DMS153 (cell line): Measurements from ENCODE around the gene IQCM.
"Not testable (repeated sequence)": the region's sequence is repeated elsewhere in the genome, so short reads cannot be mapped to it uniquely, and the experiment has no call there.

Source experiments
- DNase-seq: peaks from one replicate; lab custom pipeline; 2025; lab: John Stamatoyannopoulos, UW

IQCM gene

GRCh38 chr4:149584722-149585121, 230.9 kb downstream of the IQCM start:
- DNase-seq: no peak

GRCh38 chr4:149574971-149575370, 240.7 kb downstream of the IQCM start:
- DNase-seq: no peak

GRCh38 chr4:149572716-149573115, 242.9 kb downstream of the IQCM start:
- no peak for DNase-seq

GRCh38 chr4:149555799-149556198, 259.8 kb downstream of the IQCM start:
- no peak for DNase-seq

- no peak for DNase-seq
These were observed 260.5 kb downstream of the IQCM start for GRCh38 chr4:149555146-149555545.

GRCh38 chr4:149553959-149554520, 261.6 kb downstream of the IQCM start:
- no peak for DNase-seq

- DNase-seq: no peak
These were observed 263.0 kb downstream of the IQCM start for GRCh38 chr4:149552601-149553000.

GRCh38 chr4:149549911-149550310, 265.7 kb downstream of the IQCM start:
- DNase-seq: no peak

- DNase-seq: no peak
These were observed 280.9 kb downstream of the IQCM start for GRCh38 chr4:149534779-149535178.

GRCh38 chr4:149531861-149532260, 283.8 kb downstream of the IQCM start:
- no peak for DNase-seq

GRCh38 chr4:149523039-149523438, 292.6 kb downstream of the IQCM start:
- no peak for DNase-seq

- no peak for DNase-seq
These were observed 293.8 kb downstream of the IQCM start for GRCh38 chr4:149521611-149522425.

- DNase-seq: no peak
These were observed 297.2 kb downstream of the IQCM start for GRCh38 chr4:149518471-149518870.

GRCh38 chr4:149513081-149513480, 302.6 kb downstream of the IQCM start:
- DNase-seq: no peak

- no peak for DNase-seq
These were observed 303.1 kb downstream of the IQCM start for GRCh38 chr4:149512501-149512900.

GRCh38 chr4:149511558-149512298, 303.9 kb downstream of the IQCM start:
- no peak for DNase-seq

GRCh38 chr4:149507309-149507708, 308.3 kb downstream of the IQCM start:
- not testable (repeated sequence) for DNase-seq

- DNase-seq: no peak
These were observed 314.8 kb downstream of the IQCM start for GRCh38 chr4:149500806-149501205.

GRCh38 chr4:149499726-149500125, 315.9 kb downstream of the IQCM start:
- no peak for DNase-seq

GRCh38 chr4:149498246-149498645, 317.4 kb downstream of the IQCM start:
- DNase-seq: no peak

GRCh38 chr4:149493492-149493891, 322.2 kb downstream of the IQCM start:
- no peak for DNase-seq

GRCh38 chr4:149489321-149489720, 326.3 kb downstream of the IQCM start:
- DNase-seq: no peak

- no peak for DNase-seq
These were observed 328.8 kb downstream of the IQCM start for GRCh38 chr4:149486861-149487260.
